KOPT-K1 (cell line): Measurements from ENCODE around the gene WAS.
"Not testable (repeated sequence)": the region's sequence is repeated elsewhere in the genome, so short reads cannot be mapped to it uniquely, and the experiment has no call there.

Experiments
- H3K27ac ChIP-seq: fragments of 200-600 bp; sonication (generic); 2 replicates; pipeline ENCODE4 v1.5.1; 2016; ENCODE audit warnings: antibody characterized with exemption, mild to moderate bottlenecking, low read depth, low read length; ENCODE audit not compliant: poor library complexity, severe bottlenecking
- H3K36me3 ChIP-seq: fragments of 200-600 bp; sonication (generic); 2 replicates; pipeline ENCODE4 v1.5.1; 2017; ENCODE audit warnings: antibody characterized with exemption, mild to moderate bottlenecking, low read length, moderate library complexity; ENCODE audit not compliant: insufficient read depth
- H3K9me3 ChIP-seq: fragments of 200-600 bp; sonication (generic); 2 replicates; pipeline ENCODE4 v1.5.1; 2017; ENCODE audit warnings: antibody characterized with exemption, low read length, mild to moderate bottlenecking; ENCODE audit not compliant: insufficient read depth, poor library complexity, severe bottlenecking

WAS gene

DNA sequence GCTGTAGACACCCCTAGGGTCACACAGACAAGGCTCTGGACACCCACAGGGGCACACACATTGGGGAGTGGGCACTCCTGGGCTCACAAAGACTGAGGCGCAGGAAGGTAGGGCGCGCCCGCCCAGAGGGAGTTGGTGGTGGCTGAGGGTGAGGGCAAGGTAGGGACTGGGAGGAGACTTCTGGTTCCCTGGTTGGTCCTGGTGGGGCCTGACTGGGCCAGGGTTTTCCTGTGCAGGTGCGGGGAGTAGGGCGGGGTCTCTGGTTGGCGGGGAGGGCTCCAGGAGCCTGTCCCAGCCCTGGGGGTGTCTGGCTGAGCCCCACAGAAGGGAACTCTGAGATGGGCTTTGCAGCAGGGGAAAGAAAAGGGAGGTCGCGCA, 6.7 kb upstream of the WAS start:
- Histone ChIP-seq H3K36me3 (no peaks in the 10 kb centered on the region), H3K9me3 (no peaks in the 10 kb centered on the region), H3K27ac (peak overlapping the region; percentile 90)

DNA sequence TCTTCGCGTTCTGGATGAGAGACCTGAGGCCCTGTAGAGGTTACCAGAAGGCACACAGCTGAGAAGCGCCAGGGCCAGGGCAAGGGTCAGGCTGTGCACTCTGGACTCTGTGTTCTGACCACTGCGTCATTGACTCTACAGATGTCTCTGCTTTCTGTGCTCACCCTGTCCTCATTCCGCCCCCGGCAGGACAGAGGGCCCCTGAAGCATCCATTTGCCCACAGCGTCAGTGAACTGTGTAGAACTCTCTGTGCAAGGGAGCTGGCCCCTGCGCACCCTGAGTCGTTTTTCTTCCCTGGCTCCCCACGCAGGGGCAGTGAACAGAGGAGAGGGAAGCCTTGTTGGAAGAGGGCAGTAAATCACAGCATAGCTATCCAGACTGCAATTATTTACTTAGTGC, 6.1 kb upstream of the WAS start:
- Histone ChIP-seq H3K27ac (peak overlapping the region; percentile 90), H3K36me3 (no peaks in the 10 kb centered on the region), H3K9me3 (no peaks in the 10 kb centered on the region)

DNA sequence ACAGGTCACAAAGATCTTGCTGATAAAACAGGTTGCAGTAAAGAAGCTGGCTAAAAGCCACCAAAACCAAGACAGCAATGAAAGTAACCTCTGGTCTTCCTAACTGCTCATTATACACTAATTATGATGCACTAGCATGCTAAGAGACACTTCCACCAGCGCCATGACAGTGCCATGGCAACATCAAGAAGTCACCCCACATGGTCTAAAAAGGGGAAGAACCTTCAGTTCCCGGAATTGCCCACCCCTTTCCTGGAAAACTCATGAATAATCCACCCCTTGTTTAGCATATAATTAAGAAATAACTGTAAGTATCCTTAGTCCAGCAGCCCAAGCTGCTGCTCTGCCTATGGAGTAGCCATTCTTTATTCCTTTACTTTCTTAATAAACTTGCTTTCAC, 3.1 kb upstream of the WAS start:
- not testable (repeated sequence) for H3K27ac ChIP-seq, H3K36me3 ChIP-seq, H3K9me3 ChIP-seq

DNA sequence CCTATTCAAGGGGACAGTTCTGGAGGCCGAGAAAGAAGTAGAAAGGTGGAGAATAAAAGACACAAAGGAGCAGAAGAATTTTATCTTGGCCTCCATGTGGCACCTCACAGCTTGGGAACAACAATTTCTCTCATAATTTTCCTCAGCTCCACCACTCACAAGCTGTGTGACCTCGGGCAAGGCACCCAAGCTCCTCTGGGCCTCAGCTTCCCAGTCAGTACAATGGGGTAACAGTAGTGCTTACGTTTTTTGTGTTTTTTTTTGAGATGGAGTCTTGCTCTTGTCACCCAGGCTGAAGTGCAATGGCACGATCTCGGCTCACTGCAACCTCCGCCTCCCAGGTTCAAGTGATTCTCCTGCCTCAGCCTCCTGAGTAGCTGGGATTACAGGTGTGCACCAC, 2.7 kb upstream of the WAS start:
- H3K27ac ChIP-seq, H3K9me3 ChIP-seq: not testable (repeated sequence)
- H3K36me3 ChIP-seq, result peaks cover 10% of the 10 kb centered on the region; the same call in 1 of the 2 replicates

DNA sequence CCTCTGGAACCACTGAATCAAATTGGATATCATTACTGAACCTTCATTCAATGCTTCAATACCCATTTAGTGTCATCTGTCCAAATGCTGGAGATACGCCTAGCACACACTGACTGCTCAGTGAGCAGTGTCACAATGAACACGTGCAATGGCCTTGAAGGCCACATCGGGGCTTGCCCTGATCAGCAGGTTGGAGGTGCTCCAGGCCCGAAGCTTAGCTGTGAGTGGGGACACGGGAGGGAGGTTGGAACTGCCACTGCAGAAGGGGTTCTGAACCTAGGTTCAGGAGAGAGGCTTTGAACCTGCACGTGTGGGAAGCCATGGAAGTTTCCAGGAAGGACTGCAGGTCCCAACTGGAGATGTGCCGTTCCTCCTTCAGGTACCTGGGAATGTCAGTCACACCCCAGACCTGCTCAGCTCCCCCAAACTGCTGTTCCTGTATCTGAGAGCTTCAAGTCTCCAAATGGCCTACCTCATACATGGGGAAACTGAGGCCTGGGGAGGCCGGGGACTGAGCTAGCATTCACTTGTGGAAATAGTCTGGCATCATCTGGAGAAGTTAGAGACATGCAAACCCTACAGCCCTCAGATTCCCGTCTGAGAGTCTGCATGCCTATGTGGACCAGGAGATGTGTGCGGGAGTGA, 1.9 kb upstream of the WAS start:
- no peaks in the 10 kb centered on the region for H3K9me3 ChIP-seq
- no peak overlapping the region for H3K27ac ChIP-seq

DNA sequence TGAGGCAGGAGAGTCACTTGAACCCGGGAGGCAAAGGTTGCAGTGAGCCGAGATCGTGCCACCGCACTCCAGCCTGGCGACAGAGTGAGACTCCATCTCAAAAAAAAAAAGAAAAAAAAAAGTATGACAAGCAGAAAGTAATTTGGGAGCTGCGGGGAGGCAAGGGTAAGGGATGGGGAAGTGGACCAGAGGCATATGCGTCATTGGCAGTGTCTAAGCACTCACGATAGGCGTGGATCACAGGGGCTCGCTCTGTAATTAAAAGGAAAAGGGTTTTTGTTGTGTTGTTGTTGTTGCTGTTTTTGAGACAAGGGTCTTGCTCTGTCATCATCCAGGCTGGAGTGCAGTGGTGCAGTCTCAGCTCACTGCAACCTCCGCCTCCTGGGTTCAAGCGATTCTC, 804 bp upstream of the WAS start:
- peak overlapping the region; percentile 93 for H3K27ac ChIP-seq
- not testable (repeated sequence) for H3K9me3 ChIP-seq
- H3K36me3 ChIP-seq, result peaks cover 28% of the 10 kb centered on the region

More for the DNA sequence above, 1.9 kb upstream of the WAS start:
- peaks cover 17% of the 10 kb centered on the region for H3K36me3 ChIP-seq

DNA sequence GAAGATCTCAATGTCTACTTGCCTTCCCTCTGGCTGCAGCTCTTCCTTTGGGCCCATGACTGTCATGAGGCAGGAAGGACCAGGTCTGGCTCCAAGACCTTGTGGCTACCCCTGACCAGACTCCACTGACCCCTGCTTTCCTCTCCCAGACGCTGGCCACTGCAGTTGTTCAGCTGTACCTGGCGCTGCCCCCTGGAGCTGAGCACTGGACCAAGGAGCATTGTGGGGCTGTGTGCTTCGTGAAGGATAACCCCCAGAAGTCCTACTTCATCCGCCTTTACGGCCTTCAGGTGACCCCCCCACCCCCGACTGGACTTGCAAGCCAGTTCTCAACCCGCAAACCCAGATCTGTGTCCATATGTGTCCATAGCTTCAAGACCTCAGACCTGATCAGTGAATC, 535 bp downstream of the WAS start:
- Histone ChIP-seq H3K9me3 (no peaks in the 10 kb centered on the region), H3K27ac (peak overlapping the region; percentile 93)

DNA sequence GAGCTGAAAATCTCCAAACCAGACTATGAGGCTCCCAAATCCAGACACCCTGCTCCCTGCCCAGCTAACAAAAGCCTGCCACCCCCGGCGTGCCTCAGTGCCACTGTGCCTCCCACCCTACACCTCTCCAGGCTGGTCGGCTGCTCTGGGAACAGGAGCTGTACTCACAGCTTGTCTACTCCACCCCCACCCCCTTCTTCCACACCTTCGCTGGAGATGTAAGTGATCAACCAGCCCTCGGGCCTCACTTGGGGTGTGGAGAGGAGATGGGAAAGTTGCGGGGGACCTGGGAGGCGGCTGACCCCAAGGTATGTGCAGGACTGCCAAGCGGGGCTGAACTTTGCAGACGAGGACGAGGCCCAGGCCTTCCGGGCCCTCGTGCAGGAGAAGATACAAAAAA, 1.8 kb downstream of the WAS start:
- no peak overlapping the region for H3K27ac ChIP-seq
- peaks cover 53% of the 10 kb centered on the region for H3K36me3 ChIP-seq
- H3K9me3 ChIP-seq, result no peaks in the 10 kb centered on the region

More for the DNA sequence above, 535 bp downstream of the WAS start:
- peaks cover 40% of the 10 kb centered on the region for H3K36me3 ChIP-seq

DNA sequence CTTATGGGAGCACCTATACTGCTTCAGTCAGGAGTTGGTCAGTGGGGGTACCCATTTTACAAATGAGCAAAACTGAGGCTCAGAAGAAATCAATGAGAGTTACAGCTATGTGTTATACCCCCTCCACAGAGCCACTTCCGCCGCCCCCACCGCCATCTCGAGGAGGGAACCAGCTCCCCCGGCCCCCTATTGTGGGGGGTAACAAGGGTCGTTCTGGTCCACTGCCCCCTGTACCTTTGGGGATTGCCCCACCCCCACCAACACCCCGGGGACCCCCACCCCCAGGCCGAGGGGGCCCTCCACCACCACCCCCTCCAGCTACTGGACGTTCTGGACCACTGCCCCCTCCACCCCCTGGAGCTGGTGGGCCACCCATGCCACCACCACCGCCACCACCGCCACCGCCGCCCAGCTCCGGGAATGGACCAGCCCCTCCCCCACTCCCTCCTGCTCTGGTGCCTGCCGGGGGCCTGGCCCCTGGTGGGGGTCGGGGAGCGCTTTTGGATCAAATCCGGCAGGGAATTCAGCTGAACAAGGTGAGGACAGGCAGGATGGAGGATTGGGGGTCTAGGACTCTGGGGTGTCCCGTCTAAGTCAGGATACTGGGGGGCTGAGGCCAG, 5.0 kb downstream of the WAS start:
- H3K27ac ChIP-seq, result no peak overlapping the region
- H3K9me3 ChIP-seq, result no peaks in the 10 kb centered on the region
- H3K36me3 ChIP-seq, result peaks cover 57% of the 10 kb centered on the region

DNA sequence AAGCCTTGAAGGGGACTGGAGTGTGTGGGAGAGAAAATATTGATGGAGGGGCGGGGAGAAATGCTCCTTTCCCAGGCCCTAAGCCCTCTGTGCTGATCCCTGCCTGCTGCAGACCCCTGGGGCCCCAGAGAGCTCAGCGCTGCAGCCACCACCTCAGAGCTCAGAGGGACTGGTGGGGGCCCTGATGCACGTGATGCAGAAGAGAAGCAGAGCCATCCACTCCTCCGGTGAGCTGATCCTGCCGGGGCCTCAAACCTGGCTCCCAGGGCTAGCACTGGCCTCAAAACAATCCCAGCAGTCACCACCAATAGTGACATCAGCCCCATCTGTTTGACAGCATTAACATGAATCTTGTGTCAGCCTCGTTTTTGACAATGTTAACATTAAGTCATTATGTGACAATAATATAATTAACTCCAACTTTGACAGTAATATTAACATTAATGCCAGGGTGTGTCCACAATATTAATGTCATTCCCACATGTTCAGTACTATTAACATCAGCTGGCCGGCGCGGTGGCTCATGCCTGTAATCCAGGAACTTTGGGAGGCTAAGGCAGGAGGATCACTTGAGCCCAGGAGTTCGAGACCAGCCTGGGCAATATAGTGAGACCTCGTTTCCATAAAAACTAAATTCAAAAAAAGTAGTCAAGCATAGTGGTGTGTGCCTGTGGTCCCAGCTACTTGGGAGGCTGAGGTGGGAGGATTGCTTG, 5.8 kb downstream of the WAS start:
- Histone ChIP-seq H3K36me3 (peaks cover 57% of the 10 kb centered on the region), H3K9me3 (no peaks in the 10 kb centered on the region), H3K27ac (no peak overlapping the region)

DNA sequence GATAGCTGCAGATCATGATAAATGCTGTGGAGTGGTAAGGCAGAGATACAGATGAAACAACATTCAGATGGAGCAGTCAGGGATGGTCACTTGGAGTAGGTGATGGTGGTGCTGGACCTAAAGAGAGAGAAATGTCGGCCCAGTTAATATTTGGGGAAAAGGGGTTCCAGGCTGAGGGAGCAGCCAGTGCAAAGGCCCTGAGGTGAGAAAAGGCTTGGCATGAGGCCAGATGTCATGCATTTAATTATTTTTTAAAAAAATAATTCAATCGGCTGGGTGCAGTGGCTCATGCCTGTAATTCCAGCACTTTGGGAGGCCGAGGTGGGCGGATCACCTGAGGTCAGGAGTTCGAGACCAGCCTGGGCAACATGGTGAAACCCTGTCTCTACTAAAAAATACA, 8.1 kb downstream of the WAS start:
- H3K36me3 ChIP-seq, result peaks cover 39% of the 10 kb centered on the region
- H3K9me3 ChIP-seq, H3K27ac ChIP-seq: not testable (repeated sequence)

DNA sequence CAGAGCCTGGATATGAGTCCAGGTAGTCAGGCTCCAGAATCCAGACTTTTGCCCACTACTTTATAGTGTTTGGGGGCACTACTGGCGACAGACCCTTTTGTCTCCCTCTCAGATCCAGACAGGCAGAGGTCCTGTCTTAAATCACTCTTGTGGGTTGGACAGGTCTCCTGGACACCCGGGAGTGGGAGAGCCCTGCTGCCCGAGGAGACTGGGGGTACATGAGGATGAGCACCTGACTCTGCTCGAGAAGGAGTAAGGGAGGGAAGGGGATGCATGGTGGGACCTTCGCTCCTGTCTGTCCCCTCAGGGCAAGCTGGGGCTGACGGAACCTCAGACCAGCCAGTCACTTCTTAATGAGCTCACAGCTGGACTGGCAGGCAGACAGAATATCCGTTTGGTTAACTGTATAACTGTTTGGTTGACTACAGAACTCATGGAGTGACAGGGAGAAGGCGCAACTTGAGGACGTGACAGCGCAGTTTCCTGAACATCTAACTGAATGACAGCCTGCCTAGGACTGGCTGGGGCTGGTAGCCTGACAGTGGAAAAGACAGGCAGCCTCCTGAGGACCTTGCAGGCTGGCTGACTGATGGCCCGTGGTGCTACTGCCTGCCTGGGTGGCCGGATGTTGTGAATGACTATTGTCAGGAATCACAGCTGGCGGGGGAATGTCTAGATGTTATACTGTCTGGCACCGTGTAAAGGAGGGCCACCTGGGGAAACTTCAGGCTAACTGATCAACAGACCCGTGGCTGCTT, 11.4 kb downstream of the WAS start:
- Histone ChIP-seq H3K27ac (no peak overlapping the region), H3K9me3 (no peaks in the 10 kb centered on the region), H3K36me3 (peaks cover 25% of the 10 kb centered on the region)

DNA sequence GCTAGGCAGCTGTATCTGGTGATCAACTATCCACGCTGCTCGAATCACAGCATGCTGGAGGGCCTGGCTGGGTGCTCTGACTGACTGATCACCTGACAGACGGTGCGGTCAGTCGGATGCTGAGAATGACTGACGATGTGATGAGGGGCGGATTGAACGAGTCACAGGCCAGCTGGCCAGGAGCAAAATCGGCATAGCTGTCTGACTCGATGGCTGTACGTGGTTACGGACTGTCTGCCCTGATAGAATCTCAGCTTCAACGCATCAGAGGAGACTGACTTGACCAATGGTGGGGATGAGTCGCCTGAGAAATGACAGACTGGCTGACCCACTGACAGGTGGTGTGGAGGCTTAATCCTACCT, 11.9 kb downstream of the WAS start:
- Histone ChIP-seq H3K27ac (no peak overlapping the region), H3K36me3 (peaks cover 27% of the 10 kb centered on the region), H3K9me3 (no peaks in the 10 kb centered on the region)

DNA sequence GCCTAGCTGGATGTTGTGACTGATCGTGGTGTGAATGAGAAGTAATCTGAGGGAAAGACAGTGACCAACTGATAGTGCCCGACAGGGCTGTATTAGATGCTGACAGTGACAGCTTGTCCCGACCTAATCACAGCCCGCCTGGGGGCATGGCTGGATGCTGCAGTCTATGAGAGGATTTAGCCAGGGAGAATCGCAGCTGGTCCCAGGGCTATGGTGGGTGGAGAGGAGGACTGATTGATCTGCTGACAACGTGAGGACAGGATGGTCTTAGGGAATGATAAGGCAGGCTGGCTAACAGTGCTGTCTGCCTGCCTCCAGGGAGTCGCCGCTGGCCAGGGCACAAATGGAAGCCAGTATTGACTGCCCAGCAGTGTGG, 12.3 kb downstream of the WAS start:
- H3K9me3 ChIP-seq, result no peaks in the 10 kb centered on the region
- H3K27ac ChIP-seq, result peak overlapping the region; percentile 95
- peaks cover 28% of the 10 kb centered on the region for H3K36me3 ChIP-seq

DNA sequence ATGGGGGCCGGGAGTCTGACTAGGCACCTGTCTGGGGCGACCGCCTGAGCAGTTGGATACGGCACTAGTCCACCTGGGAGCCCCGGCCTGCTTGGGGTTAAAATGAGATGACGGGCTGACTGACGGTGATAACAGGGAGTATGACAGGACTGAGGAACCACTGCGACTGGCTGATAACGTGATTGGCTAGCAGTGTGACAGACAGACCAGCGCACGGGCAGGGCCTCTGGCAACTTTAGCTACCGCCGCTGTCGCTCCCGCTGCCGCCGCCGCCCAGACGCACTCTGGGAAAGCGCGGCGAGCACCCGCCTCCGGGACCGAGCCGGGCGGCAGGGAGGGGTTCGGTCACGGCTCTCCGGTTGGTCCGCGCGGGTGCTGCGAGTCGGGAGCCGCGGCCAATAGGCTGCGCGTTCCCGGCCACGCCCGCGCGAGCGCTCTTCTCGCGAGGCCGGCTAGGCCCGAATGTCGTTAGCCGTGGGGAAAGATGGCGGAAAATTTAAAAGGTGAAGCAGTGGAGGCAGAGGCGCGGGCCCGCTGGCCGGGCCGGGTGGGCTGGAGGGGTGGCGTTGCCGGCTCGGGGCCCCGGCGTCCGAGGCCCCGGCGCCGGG, 12.8 kb downstream of the WAS start, which contains the start of gene SUV39H1:
Gene SUV39H1, plus strand, starts transcription at position 434 of the 608 bp plus-strand sequence. Its CDS starts 51 bp downstream, at position 485.
- H3K9me3 ChIP-seq, result no peaks in the 10 kb centered on the region
- peak within 1 kb of the TSS; percentile 95 for H3K27ac ChIP-seq
- peaks cover 31% of the 10 kb centered on the region for H3K36me3 ChIP-seq
